CD4-positive, CD25-positive, alpha-beta regulatory T cell (primary cell): Measurements from ENCODE around the gene KCTD4. TPM values are rescaled to one million over a fixed set of nuclear protein-coding genes. Genes with fewer than 3 reads are reported as not detected.

Source experiments
- ATAC-seq, 2 donors: fragments of 150-1000 bp; cut with Tn5 transposase; one replicate each; pipeline ENCODE4 v1.10.0; 2021; ENCODE audit warnings: low read depth in 2 of 2, moderate number of reproducible peaks in 2 of 2, moderate library complexity in 1 of 2
- DNase-seq, 3 donors: peaks; one replicate each; pipeline versions ENCODE4 v3.0.0 to v3.0.0-alpha.2; 2012 to 2022; ENCODE audit warnings: mixed read lengths in 1 of 3
- H3K27ac ChIP-seq: one replicate; pipeline ENCODE4 v1.7.0; 2013; ENCODE audit warnings: mild to moderate bottlenecking, low read length; ENCODE audit not compliant: insufficient read depth, poor library complexity, severe bottlenecking
- H3K27me3 ChIP-seq: one replicate; pipeline ENCODE4 v1.7.0; 2013; ENCODE audit warnings: low read length; ENCODE audit not compliant: control insufficient read depth, insufficient read depth
- H3K36me3 ChIP-seq: one replicate; pipeline ENCODE4 v1.7.0; 2013; ENCODE audit warnings: mild to moderate bottlenecking, low read length, moderate library complexity; ENCODE audit not compliant: control insufficient read depth, insufficient read depth
- H3K4me1 ChIP-seq: 2 replicates; pipeline ENCODE4 v1.7.0; 2013; ENCODE audit warnings: mild to moderate bottlenecking, low read length; ENCODE audit not compliant: insufficient read depth, control insufficient read depth, poor library complexity, severe bottlenecking
- H3K4me3 ChIP-seq: one replicate; pipeline ENCODE4 v1.7.0; 2013; ENCODE audit warnings: low read depth, mild to moderate bottlenecking, low read length, moderate library complexity
- H3K9me3 ChIP-seq, 2 experiments: 1 replicate in 1 of 2; 2 replicates in 1 of 2; pipeline ENCODE4 v1.7.0; 2013; ENCODE audit warnings: low read length in 2 of 2, mild to moderate bottlenecking in 1 of 2, moderate library complexity in 1 of 2; ENCODE audit not compliant: control insufficient read depth in 2 of 2
- H3K27ac Mint-ChIP-seq, 3 donors: one replicate each; pipeline ENCODE4 v1.8.0; 2020 to 2022; ENCODE audit warnings: mild to moderate bottlenecking in 3 of 3, mixed read lengths in 3 of 3, moderate library complexity in 2 of 3
- H3K27me3 Mint-ChIP-seq: one replicate; pipeline ENCODE4 v1.8.0; 2022; ENCODE audit warnings: mild to moderate bottlenecking, mixed read lengths
- H3K36me3 Mint-ChIP-seq: one replicate; pipeline ENCODE4 v1.8.0; 2020; ENCODE audit warnings: mixed read lengths
- H3K4me1 Mint-ChIP-seq, 4 donors: one replicate each; pipeline ENCODE4 v1.8.0; 2020 to 2022; ENCODE audit warnings: mixed read lengths in 4 of 4, mild to moderate bottlenecking in 1 of 4
- H3K4me3 Mint-ChIP-seq, 4 donors: one replicate each; pipeline ENCODE4 v1.8.0; 2020 to 2022; ENCODE audit warnings: mild to moderate bottlenecking in 4 of 4, mixed read lengths in 4 of 4, moderate library complexity in 3 of 4
- H3K9me3 Mint-ChIP-seq, 7 donors: one replicate each; pipeline ENCODE4 v1.8.0; 2020 to 2022; ENCODE audit warnings: mixed read lengths in 7 of 7, mild to moderate bottlenecking in 3 of 7, moderate library complexity in 2 of 7
- polyA plus RNA-seq, 4 donors: library from polyadenylated mRNA; unstranded; fragments of 300-500 nt; fragmentation: Illumina TruSeq; gene quantifications; one replicate each; pipeline ENCODE4 v1.2.3, GENCODE V29; 2021
- total RNA-seq: library from RNA; stranded (reverse); gene quantifications from one replicate; pipeline ENCODE4 v1.2.3, GENCODE V29; 2022

The KCTD4 gene
- total and polyA plus RNA-seq, 5 donors from 2014 or later = 0.20 TPM; not detected in 4

DNA sequence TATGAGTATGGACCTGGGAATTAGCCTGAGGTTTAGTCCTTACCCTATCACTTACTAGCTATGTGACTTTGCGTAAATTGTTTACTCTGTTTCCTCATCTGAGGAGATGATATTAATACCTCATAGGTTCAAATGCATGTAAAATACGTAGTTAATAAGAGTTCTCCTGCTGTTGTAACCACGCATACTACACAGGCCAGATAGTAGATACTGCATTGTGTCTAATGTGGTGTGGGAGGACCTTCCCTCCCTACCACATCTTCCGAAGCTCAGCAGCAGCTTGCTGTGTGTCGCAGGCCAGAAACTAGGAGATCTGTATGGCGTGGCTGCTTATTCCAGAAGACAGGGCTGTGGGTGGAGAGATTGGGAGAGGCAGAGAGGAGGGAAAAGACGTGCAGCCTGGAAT is 57.5 kb downstream of the KCTD4 start:
- Mint-ChIP-seq H3K27ac (peak overlapping the region in 1 of 3 donors; percentile 54), H3K27me3 (no peaks in the 10 kb centered on the region), H3K4me1 (peaks cover 20 to 40% (median 34%) of the 10 kb centered on the region in 4 donors), H3K4me3 (no peak overlapping the region), H3K36me3 (peaks cover 23% of the 10 kb centered on the region), H3K9me3 (no peaks in the 10 kb centered on the region)
- no peak overlapping the region for H3K4me3 ChIP-seq
- DNase-seq = no peak
- H3K27ac ChIP-seq = no peak overlapping the region
- H3K27me3 ChIP-seq = no peaks in the 10 kb centered on the region
- no peaks in the 10 kb centered on the region for H3K4me1 ChIP-seq
- no peak for ATAC-seq
- peaks cover 15% of the 10 kb centered on the region for H3K36me3 ChIP-seq
- no peaks in the 10 kb centered on the region for H3K9me3 ChIP-seq

Other genes with a start within 250 kb of the KCTD4 start
- gene NUFIP1, start 211.6 kb downstream of the KCTD4 start, total RNA-seq = 4.8 TPM
- 1 to 10 TPM; 4.0 to 4.2 (median 4.1) TPM for gene NUFIP1, start 211.6 kb downstream of the KCTD4 start, polyA plus RNA-seq
- gene GPALPP1, start 211.5 kb downstream of the KCTD4 start, total RNA-seq = 31.1 TPM
- gene GPALPP1, start 211.5 kb downstream of the KCTD4 start, polyA plus RNA-seq = 10 to 100 TPM; 18.1 to 20.4 (median 18.8) TPM
- gene GTF2F2, start 80.5 kb downstream of the KCTD4 start, total RNA-seq = 16.1 TPM
- gene GTF2F2, start 80.5 kb downstream of the KCTD4 start, polyA plus RNA-seq = 1 to 10 TPM; 7.0 to 9.9 (median 8.8) TPM
- gene TPT1, start 140.1 kb upstream of the KCTD4 start, total RNA-seq = 5,591 TPM
- gene TPT1, start 140.1 kb upstream of the KCTD4 start, polyA plus RNA-seq = 1,000 to 10,000 TPM; 2,708 to 4,074 (median 3,846) TPM
- gene SLC25A30, start 217.3 kb upstream of the KCTD4 start, total RNA-seq = 22.9 TPM
- gene SLC25A30, start 217.3 kb upstream of the KCTD4 start, polyA plus RNA-seq = 1 to 10 TPM in 3 of 4 donors, under 1 TPM in 1; 0.41 to 2.8 (median 1.6) TPM